Left hindlimb (tissue), 1 donor: ENCODE measurements around the gene CFAP99.
"Not testable (repeated sequence)": the region's sequence is repeated elsewhere in the genome, so short reads cannot be mapped to it uniquely, and the experiment has no call there.

ENCODE experiments used
- DNase-seq: peaks from one replicate; pipeline ENCODE4 v3.0.0-alpha.2; 2018

The CFAP99 gene

GRCh38 chr4:2412885-2413716 is 5.7 kb upstream of the CFAP99 start:
- DNase-seq, result peak; percentile 85

GRCh38 chr4:2413821-2414610 is 4.7 kb upstream of the CFAP99 start:
- no peak for DNase-seq

GRCh38 chr4:2415213-2415612 is 3.5 kb upstream of the CFAP99 start:
- no peak for DNase-seq

DNA sequence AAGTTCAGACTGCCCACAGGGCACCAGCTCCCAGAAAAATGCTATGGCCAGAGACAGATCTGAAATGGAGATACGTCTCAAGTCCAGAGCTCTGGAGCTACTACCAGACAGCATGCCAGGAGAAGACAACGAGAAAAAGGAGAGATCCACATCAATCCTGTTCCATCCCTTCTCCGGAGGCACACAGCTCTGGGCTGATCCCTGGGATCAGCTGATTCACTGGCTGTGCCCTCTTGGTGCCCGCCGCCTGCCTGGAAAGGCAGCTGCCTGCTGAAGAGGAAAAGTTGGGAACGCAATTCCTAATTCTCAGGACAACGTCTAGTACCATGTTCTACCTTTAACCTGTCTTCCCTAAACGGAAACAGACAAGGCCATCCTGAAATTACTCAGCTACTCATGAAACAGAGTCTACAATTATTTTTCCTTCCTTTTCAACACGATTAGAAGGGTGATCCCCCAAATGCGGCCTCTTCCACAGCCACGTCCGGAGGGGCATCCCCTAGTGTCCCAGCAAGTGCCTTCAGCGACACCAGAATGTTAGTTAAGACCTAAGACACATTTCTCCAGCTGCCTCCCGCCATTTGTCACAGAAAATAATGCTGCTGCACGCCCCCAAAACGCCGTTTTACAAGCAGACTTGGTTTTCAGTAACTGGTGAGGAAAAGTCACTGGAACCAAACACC is 2.7 kb upstream of the CFAP99 start:
- DNase-seq, result no peak

- no peak for DNase-seq
Observed at GRCh38 chr4:2416564-2417225, 2.1 kb upstream of the CFAP99 start.

DNA sequence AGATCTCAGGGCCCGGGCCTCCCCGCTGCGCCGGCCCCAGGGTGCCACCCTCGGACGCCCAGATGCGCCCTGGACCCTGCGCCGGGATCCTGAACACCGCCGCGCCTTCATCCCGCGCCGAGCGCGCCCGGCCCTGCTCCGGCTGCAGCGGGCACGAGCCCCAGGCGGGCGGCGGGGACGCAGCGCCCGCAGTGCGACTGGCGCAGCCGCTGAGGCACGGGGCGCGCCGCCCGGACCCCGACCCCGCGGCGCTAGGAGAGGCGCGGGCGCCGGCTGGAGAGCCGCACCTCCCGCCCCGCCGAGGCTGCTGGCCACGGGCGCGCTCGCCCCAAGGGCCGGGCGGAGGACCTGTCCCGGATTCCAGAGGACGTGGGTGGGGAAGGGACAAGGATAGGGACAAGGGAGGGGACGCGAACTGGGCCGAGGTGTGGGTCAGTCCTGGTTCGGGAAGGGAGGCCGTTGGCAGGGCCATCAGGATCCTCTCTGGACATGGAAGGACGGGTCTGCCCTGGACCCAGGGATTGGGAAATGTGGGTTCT is 1.5 kb upstream of the CFAP99 start:
- no peak for DNase-seq

GRCh38 chr4:2417765-2418649 is 748 bp upstream of the CFAP99 start, which contains the start of gene ZFYVE28:
TSS of gene ZFYVE28 (minus strand) at chr4:2418645. CDS start at chr4:2418323, 322 bp downstream.
- no peak for DNase-seq

GRCh38 chr4:2419814-2420213 is 1.1 kb downstream of the CFAP99 start:
- DNase-seq, result no peak

DNA sequence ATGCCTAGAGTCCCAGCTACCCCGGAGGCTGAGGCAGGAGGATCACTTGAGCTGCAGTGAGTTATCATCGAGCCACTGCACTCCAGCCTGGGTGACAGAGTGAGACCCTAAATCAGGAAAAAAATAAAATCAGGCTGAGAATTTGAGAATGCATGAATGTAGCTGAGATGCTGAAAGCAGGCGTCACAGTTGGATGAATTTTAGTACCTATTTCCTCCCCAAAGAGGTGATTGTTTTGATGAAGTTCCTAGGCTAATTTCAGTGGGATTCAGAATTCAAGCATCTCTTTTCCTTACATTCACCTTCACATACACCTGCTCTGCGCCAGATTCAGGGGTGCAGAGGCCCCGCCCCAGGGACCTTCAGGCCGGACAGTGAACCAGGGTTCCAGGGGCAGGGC is 3.2 kb downstream of the CFAP99 start:
- DNase-seq, result no peak

GRCh38 chr4:2423066-2423465 is 4.3 kb downstream of the CFAP99 start:
- DNase-seq, result no peak

DNA sequence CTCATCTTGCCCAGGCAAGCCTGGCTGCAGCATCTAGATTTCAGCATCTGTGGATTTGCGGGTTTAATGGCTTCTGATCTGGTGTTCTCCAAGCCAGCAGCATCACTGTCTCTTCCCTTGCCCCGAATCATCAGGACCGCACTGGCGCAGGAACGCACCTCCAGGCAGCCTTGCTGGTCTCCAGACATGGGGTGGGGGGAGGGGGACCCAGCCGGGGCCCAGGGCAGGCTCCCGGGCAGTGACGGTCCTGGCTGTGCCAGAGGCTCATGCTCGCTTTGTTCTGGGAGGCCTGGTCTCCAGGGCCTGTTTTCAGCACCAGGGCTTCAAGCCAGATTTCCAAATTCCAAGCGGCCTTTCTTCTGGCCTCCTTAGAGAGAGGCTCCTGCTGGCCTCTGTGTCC is 4.9 kb downstream of the CFAP99 start:
- DNase-seq, result no peak

GRCh38 chr4:2424581-2424980 is 5.8 kb downstream of the CFAP99 start:
- no peak for DNase-seq

- DNase-seq, result no peak
Observed at GRCh38 chr4:2425386-2426068, 6.8 kb downstream of the CFAP99 start.

DNA sequence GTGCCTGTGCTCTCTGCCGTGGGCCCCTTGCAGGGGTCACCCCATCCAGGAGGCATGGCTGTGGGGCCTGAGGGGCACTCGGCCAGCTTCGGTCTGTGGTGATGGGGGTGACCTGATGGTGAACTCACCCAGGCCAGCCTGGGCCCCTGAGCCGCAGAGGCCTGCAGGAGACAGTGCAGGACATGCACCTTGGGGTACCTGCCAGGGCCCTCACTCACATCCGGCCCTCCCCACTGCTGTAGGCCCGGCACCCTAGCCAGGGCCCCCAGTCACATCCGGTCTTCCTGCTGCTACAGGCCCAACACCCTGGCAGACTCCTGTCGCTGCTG is 7.3 kb downstream of the CFAP99 start:
- DNase-seq, result no peak

DNA sequence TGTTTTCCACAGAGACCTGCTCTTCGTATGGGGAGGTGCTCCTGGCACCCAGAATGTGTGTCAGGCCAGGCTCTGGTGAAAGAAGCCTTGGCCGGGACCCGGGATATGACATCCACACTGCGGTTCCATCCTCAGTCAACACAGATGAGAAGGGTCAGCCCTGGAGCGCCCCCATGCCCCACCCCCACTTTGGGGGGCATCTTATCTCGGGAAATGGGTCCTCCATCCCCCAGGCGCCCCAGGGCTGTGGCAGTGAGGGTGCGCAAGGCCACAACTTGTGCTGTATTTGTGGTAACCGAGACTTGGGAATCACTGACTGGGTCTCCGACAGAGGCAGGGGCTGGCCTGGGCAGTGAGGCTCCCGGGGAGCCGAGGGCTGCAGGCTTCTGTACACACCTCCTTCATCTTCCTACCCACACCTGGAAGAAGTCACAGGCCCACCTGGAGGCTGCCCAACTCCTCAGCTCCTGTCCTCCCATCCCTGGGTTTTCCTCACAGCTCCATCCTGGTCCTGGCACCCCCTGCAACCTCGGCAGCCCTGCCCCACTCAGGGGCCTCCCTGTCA is 8.0 kb downstream of the CFAP99 start:
- no peak for DNase-seq

DNA sequence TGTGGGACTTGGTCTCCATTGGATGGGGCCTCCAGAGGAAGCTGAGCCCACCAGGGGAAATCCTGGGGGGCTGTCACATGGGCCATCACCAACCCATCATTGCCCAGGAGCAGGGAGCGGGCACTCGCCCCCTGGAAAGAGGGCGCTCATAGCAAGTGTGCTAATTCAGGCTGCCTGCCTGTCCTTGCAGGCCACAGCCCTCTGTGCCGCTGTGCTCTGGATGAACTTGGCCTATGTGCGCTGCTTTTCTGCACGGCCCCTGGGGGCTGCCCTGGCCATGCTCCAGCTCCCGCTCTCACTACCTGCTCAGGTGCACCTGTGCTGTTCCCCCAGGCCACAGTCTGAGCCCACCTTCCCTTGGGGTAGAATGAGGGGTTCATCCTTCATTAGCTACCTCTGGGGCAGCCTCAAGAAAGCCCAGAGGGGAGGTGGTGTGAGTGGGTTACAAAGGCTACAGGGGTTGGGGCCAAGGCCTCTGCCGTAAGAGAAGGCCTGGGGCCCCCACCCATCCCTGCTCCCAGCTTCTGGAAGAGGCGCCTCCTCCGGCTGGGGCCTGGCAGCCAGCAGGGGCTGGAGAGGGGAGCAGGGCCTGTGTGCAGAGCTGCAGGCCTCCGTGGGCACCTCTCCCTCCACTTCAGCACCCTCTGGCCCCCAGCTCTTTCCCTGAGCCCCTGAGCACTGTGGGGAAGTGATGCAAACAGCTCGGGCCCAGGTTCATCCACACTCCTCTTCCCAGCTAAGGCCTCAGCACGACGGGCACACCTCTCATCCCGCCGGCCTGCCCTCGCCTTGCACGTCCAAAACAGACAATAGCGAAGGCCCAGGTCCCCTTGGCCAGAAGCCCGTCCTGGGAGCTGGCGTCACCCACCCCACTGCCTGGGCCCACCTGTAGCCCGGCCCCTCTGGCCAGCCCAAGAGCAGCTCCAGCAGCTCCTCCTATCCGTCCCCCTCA is 8.9 kb downstream of the CFAP99 start:
- no peak for DNase-seq

DNA sequence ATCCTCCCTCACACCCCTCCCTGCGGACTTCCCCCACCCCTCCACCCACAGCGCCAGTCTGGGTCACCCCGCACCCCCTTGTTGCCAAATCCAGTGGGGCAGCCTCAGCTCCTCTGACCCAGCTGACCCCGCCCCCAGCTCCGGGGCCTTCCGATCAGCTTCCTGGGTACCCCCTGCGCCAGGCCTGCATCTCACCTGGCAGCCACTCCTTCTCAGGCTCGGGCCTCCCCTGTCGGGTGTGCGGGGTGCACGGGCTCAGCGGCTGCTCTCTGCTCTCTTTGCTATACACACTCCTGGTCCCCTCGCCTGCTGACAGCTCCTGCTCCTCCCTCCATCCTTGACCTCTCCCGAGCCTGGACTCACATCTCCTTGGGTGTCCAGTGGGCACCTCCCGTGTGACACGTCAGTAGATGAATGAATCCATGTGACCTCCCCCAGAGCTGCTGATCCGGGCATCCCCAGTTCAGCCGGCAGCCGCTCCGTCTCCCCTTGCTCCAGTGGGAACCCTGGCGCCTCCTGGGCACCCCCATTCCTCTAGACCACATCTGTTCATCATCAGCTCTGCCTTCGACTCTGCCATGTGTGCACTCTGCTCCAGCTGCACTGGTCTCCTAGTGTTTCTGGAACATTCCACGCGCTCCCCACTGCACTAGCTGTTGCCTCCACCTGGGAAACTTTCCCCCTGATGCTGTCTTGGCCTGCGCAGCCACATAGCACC is 9.9 kb downstream of the CFAP99 start:
- no peak for DNase-seq

DNA sequence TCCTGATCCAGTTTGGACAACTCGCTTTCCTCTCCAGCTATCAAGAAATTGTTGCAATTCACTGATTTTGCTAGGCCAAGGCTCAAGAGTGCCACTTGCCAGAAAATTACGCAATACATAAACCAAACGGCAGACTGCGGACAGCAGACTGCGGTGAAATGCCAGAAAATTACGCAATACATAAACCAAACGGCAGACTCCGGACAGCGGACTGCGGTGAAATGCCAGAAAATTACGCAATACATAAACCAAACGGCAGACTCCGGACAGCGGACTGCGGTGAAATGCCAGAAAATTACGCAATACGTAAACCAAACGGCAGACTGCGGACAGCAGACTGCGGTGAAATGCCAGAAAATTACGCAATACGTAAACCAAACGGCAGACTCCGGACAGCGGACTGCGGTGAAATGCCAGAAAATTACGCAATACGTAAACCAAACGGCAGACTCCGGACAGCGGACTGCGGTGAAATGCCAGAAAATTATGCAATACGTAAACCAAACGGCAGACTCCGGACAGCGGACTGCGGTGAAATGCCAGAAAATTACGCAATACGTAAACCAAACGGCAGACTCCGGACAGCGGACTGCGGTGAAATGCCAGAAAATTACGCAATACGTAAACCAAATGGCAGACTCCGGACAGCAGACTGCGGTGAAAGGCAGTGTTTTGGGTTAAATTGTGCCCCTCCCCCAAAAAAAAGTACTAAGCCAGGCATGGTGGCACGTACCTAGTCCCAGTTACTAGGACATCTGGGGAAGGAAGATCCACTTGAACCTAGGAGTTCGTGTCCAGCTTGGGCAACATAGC is 11.4 kb downstream of the CFAP99 start:
- not testable (repeated sequence) for DNase-seq
